ENCODE results near the gene DDTL.
"Not testable (repeated sequence)": the region's sequence is repeated elsewhere in the genome, so short reads cannot be mapped to it uniquely, and the experiment has no call there.

Gene DDTL

GRCh38 chr22:23974836-23975352 lies 8.2 kb downstream of the DDTL start:
- not testable (repeated sequence) for H3K4me3 Mint-ChIP-seq; DNase-seq (ENCODE audit: low spot score in 2 of 2); H3K36me3 Mint-ChIP-seq (ENCODE audit: insufficient read depth); H3K4me1 Mint-ChIP-seq; H3K27me3 Mint-ChIP-seq; H3K9me3 Mint-ChIP-seq; H3K27ac Mint-ChIP-seq (ENCODE audit: low read depth)
- ATAC-seq (replicated peaks; ENCODE audit: extremely low read depth, poor library complexity, severe bottlenecking) = peak; percentile 35

GRCh38 chr22:23977304-23977703 lies 10.6 kb downstream of the DDTL start:
- ATAC-seq (replicated peaks; ENCODE audit: extremely low read depth, poor library complexity, severe bottlenecking); H3K4me1 Mint-ChIP-seq; H3K9me3 Mint-ChIP-seq; H3K27ac Mint-ChIP-seq (ENCODE audit: low read depth); H3K27me3 Mint-ChIP-seq; H3K4me3 Mint-ChIP-seq; H3K36me3 Mint-ChIP-seq (ENCODE audit: insufficient read depth); DNase-seq (ENCODE audit: low spot score in 2 of 2): not testable (repeated sequence)

- H3K4me1 Mint-ChIP-seq; H3K9me3 Mint-ChIP-seq; H3K4me3 Mint-ChIP-seq; H3K27ac Mint-ChIP-seq (ENCODE audit: low read depth); DNase-seq (ENCODE audit: low spot score in 2 of 2); H3K27me3 Mint-ChIP-seq; H3K36me3 Mint-ChIP-seq (ENCODE audit: insufficient read depth); ATAC-seq (replicated peaks; ENCODE audit: extremely low read depth, poor library complexity, severe bottlenecking): not testable (repeated sequence)
These were observed 13.0 kb downstream of the DDTL start, which contains the start of gene GSTT2 for GRCh38 chr22:23979557-23980240. Gene GSTT2, plus strand, starts transcription at chr22:23980134.

GRCh38 chr22:23980567-23980966 lies 13.9 kb downstream of the DDTL start:
- not testable (repeated sequence) for ATAC-seq (replicated peaks; ENCODE audit: extremely low read depth, poor library complexity, severe bottlenecking); H3K27ac Mint-ChIP-seq (ENCODE audit: low read depth); H3K36me3 Mint-ChIP-seq (ENCODE audit: insufficient read depth); H3K9me3 Mint-ChIP-seq; H3K4me3 Mint-ChIP-seq; DNase-seq (ENCODE audit: low spot score in 2 of 2); H3K27me3 Mint-ChIP-seq; H3K4me1 Mint-ChIP-seq

- DNase-seq (ENCODE audit: low spot score in 2 of 2) (peak; percentile 38 to 43), ATAC-seq (replicated peaks; ENCODE audit: extremely low read depth, poor library complexity, severe bottlenecking) (peak; percentile 82)
- Mint-ChIP-seq H3K4me1 (peaks cover 5% of the 10 kb centered on the region), H3K36me3 (ENCODE audit: insufficient read depth) (no peaks in the 10 kb centered on the region), H3K4me3 (no peak overlapping the region), H3K9me3 (no peaks in the 10 kb centered on the region), H3K27me3 (no peaks in the 10 kb centered on the region), H3K27ac (ENCODE audit: low read depth) (no peak overlapping the region)
These were observed 17.7 kb downstream of the DDTL start for GRCh38 chr22:23984430-23984829.

- H3K36me3 Mint-ChIP-seq (ENCODE audit: insufficient read depth); H3K27me3 Mint-ChIP-seq; H3K4me1 Mint-ChIP-seq; H3K4me3 Mint-ChIP-seq; H3K9me3 Mint-ChIP-seq; H3K27ac Mint-ChIP-seq (ENCODE audit: low read depth); ATAC-seq (replicated peaks; ENCODE audit: extremely low read depth, poor library complexity, severe bottlenecking); DNase-seq (ENCODE audit: low spot score in 2 of 2): not testable (repeated sequence)
These were observed 19.4 kb downstream of the DDTL start for GRCh38 chr22:23986089-23986488.

GRCh38 chr22:23986538-23987178 lies 20.0 kb downstream of the DDTL start:
- not testable (repeated sequence) for ATAC-seq (replicated peaks; ENCODE audit: extremely low read depth, poor library complexity, severe bottlenecking); DNase-seq (ENCODE audit: low spot score in 2 of 2); H3K9me3 Mint-ChIP-seq; H3K27ac Mint-ChIP-seq (ENCODE audit: low read depth); H3K4me1 Mint-ChIP-seq; H3K4me3 Mint-ChIP-seq; H3K27me3 Mint-ChIP-seq; H3K36me3 Mint-ChIP-seq (ENCODE audit: insufficient read depth)

- ATAC-seq (replicated peaks; ENCODE audit: extremely low read depth, poor library complexity, severe bottlenecking) = not testable (repeated sequence)
These were observed 23.0 kb downstream of the DDTL start for GRCh38 chr22:23989583-23990244.

GRCh38 chr22:23993080-23993479 lies 26.4 kb downstream of the DDTL start:
- H3K27ac Mint-ChIP-seq (ENCODE audit: low read depth); ATAC-seq (replicated peaks; ENCODE audit: extremely low read depth, poor library complexity, severe bottlenecking); H3K4me1 Mint-ChIP-seq; DNase-seq (ENCODE audit: low spot score in 2 of 2); H3K27me3 Mint-ChIP-seq; H3K4me3 Mint-ChIP-seq; H3K9me3 Mint-ChIP-seq; H3K36me3 Mint-ChIP-seq (ENCODE audit: insufficient read depth): not testable (repeated sequence)

More at GRCh38 chr22:23989583-23990244, 23.0 kb downstream of the DDTL start:
- DNase-seq (ENCODE audit: low spot score in 2 of 2); H3K27ac Mint-ChIP-seq (ENCODE audit: low read depth); H3K36me3 Mint-ChIP-seq (ENCODE audit: insufficient read depth); H3K4me1 Mint-ChIP-seq; H3K4me3 Mint-ChIP-seq; H3K9me3 Mint-ChIP-seq; H3K27me3 Mint-ChIP-seq: not testable (repeated sequence)

GRCh38 chr22:23993581-23994177 lies 27.0 kb downstream of the DDTL start:
- not testable (repeated sequence) for ATAC-seq (replicated peaks; ENCODE audit: extremely low read depth, poor library complexity, severe bottlenecking); H3K4me3 Mint-ChIP-seq; H3K27ac Mint-ChIP-seq (ENCODE audit: low read depth); H3K36me3 Mint-ChIP-seq (ENCODE audit: insufficient read depth); H3K9me3 Mint-ChIP-seq; DNase-seq (ENCODE audit: low spot score in 2 of 2); H3K27me3 Mint-ChIP-seq; H3K4me1 Mint-ChIP-seq

- Mint-ChIP-seq H3K27me3 (peaks cover 8% of the 10 kb centered on the region), H3K4me3 (no peak overlapping the region), H3K36me3 (ENCODE audit: insufficient read depth) (no peaks in the 10 kb centered on the region), H3K4me1 (no peaks in the 10 kb centered on the region), H3K9me3 (no peaks in the 10 kb centered on the region), H3K27ac (ENCODE audit: low read depth) (no peak overlapping the region)
- ATAC-seq (replicated peaks; ENCODE audit: extremely low read depth, poor library complexity, severe bottlenecking) = no peak
- DNase-seq (ENCODE audit: low spot score in 2 of 2) = no peak
These were observed 30.4 kb downstream of the DDTL start for GRCh38 chr22:23997092-23997491.

GRCh38 chr22:23999779-24000178 lies 33.1 kb downstream of the DDTL start:
- DNase-seq (ENCODE audit: low spot score in 2 of 2); H3K36me3 Mint-ChIP-seq (ENCODE audit: insufficient read depth); H3K9me3 Mint-ChIP-seq; H3K4me1 Mint-ChIP-seq; H3K4me3 Mint-ChIP-seq; H3K27ac Mint-ChIP-seq (ENCODE audit: low read depth); ATAC-seq (replicated peaks; ENCODE audit: extremely low read depth, poor library complexity, severe bottlenecking): not testable (repeated sequence)
- peaks cover 11% of the 10 kb centered on the region for H3K27me3 Mint-ChIP-seq

All from central memory CD8-positive, alpha-beta T cell (primary cell).